SK-N-SH (cell line): ENCODE measurements around the gene SMC1A. TPM values are rescaled to one million over a fixed set of nuclear protein-coding genes. Genes with fewer than 3 reads are reported as not detected.

Source experiments
- CTCF ChIA-PET: fragments of 300-600, 350-600 bp; formaldehyde crosslinking; extraction: SDS; loops from one replicate; lab custom pipeline; 2021; lab: Yijun Ruan, JAX
- POLR2A ChIA-PET: fragments of 350-600 bp; sonication (Branson Sonifier 250); formaldehyde crosslinking; extraction: SDS; loops from one replicate; lab custom pipeline; 2020; ENCODE audit warnings: antibody characterized with exemption, inconsistent platforms; lab: Yijun Ruan, JAX
- DNase-seq: peaks from one replicate; pipeline ENCODE4 v3.0.0; 2012
- H2AFZ ChIP-seq: fragments of 200-600 bp; sonication (generic); 2 replicates; pipeline ENCODE4 v1.8.1; 2016; ENCODE audit warnings: antibody characterized with exemption, mild to moderate bottlenecking, low read depth
- H3F3A ChIP-seq: fragments of 200-600 bp; sonication (generic); replicated peaks from 2 replicates; pipeline ENCODE3; 2016; ENCODE audit warnings: antibody characterized with exemption, mild to moderate bottlenecking; ENCODE audit not compliant: insufficient read depth
- H3K27ac ChIP-seq, 2 experiments: fragments of 200-500 bp in 1 of 2; fragments of 200-600 bp in 1 of 2; sonication (Bioruptor generic) in 1 of 2; sonication (generic), shearing (Covaris generic) in 1 of 2; 2 replicates each; pipeline versions ENCODE4 v1.5.1 to v1.6.1; 2014 to 2016; ENCODE audit warnings: low read depth in 2 of 2, inconsistent platforms in 1 of 2, low read length in 1 of 2, mild to moderate bottlenecking in 1 of 2, mixed read lengths in 1 of 2
- H3K27me3 ChIP-seq: fragments of 200-600 bp; sonication (generic), shearing (Covaris generic); 2 replicates; pipeline ENCODE4 v1.6.1; 2016; ENCODE audit warnings: mixed run types; ENCODE audit not compliant: insufficient read depth
- H3K36me3 ChIP-seq, 2 experiments: fragments of 200-500 bp in 1 of 2; fragments of 200-600 bp in 1 of 2; sonication (Bioruptor generic) in 1 of 2; sonication (generic) in 1 of 2; replicated peaks in 1 of 2; 2 replicates each; pipeline versions ENCODE3 to v1.5.1; 2014 to 2016; ENCODE audit warnings: low read length in 1 of 2, mild to moderate bottlenecking in 1 of 2; ENCODE audit not compliant: insufficient read depth in 2 of 2, control insufficient read depth in 1 of 2
- H3K4me1 ChIP-seq, 2 experiments: fragments of 200-500 bp in 1 of 2; fragments of 200-600 bp in 1 of 2; sonication (Bioruptor generic) in 1 of 2; sonication (generic), shearing (Covaris generic) in 1 of 2; 2 replicates each; pipeline versions ENCODE4 v1.5.1 to v1.6.1; 2014 to 2016; ENCODE audit warnings: low read depth in 1 of 2, low read length in 1 of 2, mixed run types in 1 of 2; ENCODE audit not compliant: insufficient read depth in 2 of 2, control insufficient read depth in 1 of 2
- H3K4me2 ChIP-seq: fragments of 200-600 bp; sonication (generic), shearing (Covaris generic); 2 replicates; pipeline ENCODE4 v1.6.1; 2017; ENCODE audit warnings: mixed run types
- H3K4me3 ChIP-seq, 2 experiments: fragments of 200-500 bp in 1 of 2; fragments of 200-600 bp in 1 of 2; sonication (Bioruptor generic) in 1 of 2; sonication (generic), shearing (Covaris generic) in 1 of 2; 2 replicates each; pipeline versions ENCODE4 v1.5.1 to v1.8.1; 2014 to 2016; ENCODE audit warnings: low read depth in 2 of 2, inconsistent platforms in 1 of 2, low read length in 1 of 2, mild to moderate bottlenecking in 1 of 2, mixed read lengths in 1 of 2, moderate library complexity in 1 of 2
- H3K79me2 ChIP-seq: fragments of 200-600 bp; sonication (generic); 2 replicates; pipeline ENCODE4 v1.8.1; 2017; ENCODE audit warnings: mild to moderate bottlenecking; ENCODE audit not compliant: insufficient read depth
- H3K9ac ChIP-seq: fragments of 200-600 bp; sonication (generic); 2 replicates; pipeline ENCODE4 v1.6.1; 2017; ENCODE audit warnings: mixed run types
- H3K9me2 ChIP-seq: fragments of 200-600 bp; sonication (generic); 2 replicates; pipeline ENCODE4 v1.6.1; 2017; ENCODE audit warnings: mixed run types
- H3K9me3 ChIP-seq: fragments of 200-600 bp; sonication (generic); 2 replicates; pipeline ENCODE4 v1.6.1; 2017; ENCODE audit warnings: mixed run types, mild to moderate bottlenecking, moderate library complexity
- H4K20me1 ChIP-seq: fragments of 200-600 bp; sonication (generic); 2 replicates; pipeline ENCODE4 v1.6.1; 2017; ENCODE audit warnings: mild to moderate bottlenecking, mixed run types; ENCODE audit not compliant: insufficient read depth
- ELF1 ChIP-seq: IDR thresholded peaks from 2 replicates; pipeline ENCODE4 v1.4.0; 2012
- EP300 ChIP-seq, 2 experiments: IDR thresholded peaks; 2 replicates each; pipeline versions ENCODE4 v1.4.0 to v1.6.1; 2012; ENCODE audit warnings: borderline replicate concordance in 1 of 2, low read depth in 1 of 2, low read length in 1 of 2
- EZH2phosphoT487 ChIP-seq: fragments of 200-600 bp; sonication (generic); IDR thresholded peaks from 2 replicates; pipeline ENCODE4 v1.6.1; 2017; ENCODE audit warnings: low read depth, mixed run types, mild to moderate bottlenecking, antibody characterized with exemption, moderate library complexity, borderline replicate concordance
- FOSL2 ChIP-seq: IDR thresholded peaks from 2 replicates; pipeline ENCODE4 v1.4.0; 2012; ENCODE audit warnings: low read depth, mild to moderate bottlenecking, moderate library complexity, borderline replicate concordance
- FOXJ3 ChIP-seq: sonication (generic); formaldehyde crosslinking; IDR thresholded peaks from 2 replicates; pipeline ENCODE4 v1.5.1; 2020; ENCODE audit warnings: mild to moderate bottlenecking, missing genetic modification reagents
- MEF2A ChIP-seq: IDR thresholded peaks from 2 replicates; pipeline ENCODE4 v1.4.0; 2012; ENCODE audit warnings: low read depth, borderline replicate concordance
- NFIC ChIP-seq: IDR thresholded peaks from 2 replicates; pipeline ENCODE4 v1.4.0; 2012; ENCODE audit warnings: borderline replicate concordance
- POLR2AphosphoS5 ChIP-seq: IDR thresholded peaks from 2 replicates; pipeline ENCODE4 v1.6.1; 2012; ENCODE audit warnings: low read depth, low read length
- RCOR1 ChIP-seq: fragments of 150-350 bp; IDR thresholded peaks from 2 replicates; pipeline ENCODE4 v1.6.1; 2017; ENCODE audit warnings: antibody characterized with exemption, low read length
- SIN3A ChIP-seq: IDR thresholded peaks from 2 replicates; pipeline ENCODE4 v1.6.1; 2012; ENCODE audit warnings: low read depth, mild to moderate bottlenecking, low read length, moderate library complexity, borderline replicate concordance
- SMC3 ChIP-seq: IDR thresholded peaks from 2 replicates; pipeline ENCODE4 v1.6.1; 2012; ENCODE audit warnings: low read depth, low read length, improper control_type of control experiment
- TCF12 ChIP-seq: IDR thresholded peaks from 2 replicates; pipeline ENCODE4 v1.4.0; 2012
- WGBS: methylation state at CpG from one replicate; pipeline ENCODE4 v1.1.6; 2017; ENCODE audit warnings: low lambda C conversion rate; 5-methylcytosine and 5-hydroxymethylcytosine counted together
- polyA plus RNA-seq, 3 experiments: library from polyadenylated mRNA; depleted of rRNA; stranded (reverse); fragments of >200 nt; gene quantifications; 2 replicates each; pipeline ENCODE4 v1.2.3, GENCODE V29; 2012
- TF ChIP-seq, protein P1 (sequence below): fragments of 200-600 bp; sonication (generic); IDR thresholded peaks from 2 replicates; pipeline ENCODE4 v1.6.1; 2017; ENCODE audit warnings: antibody characterized with exemption, mild to moderate bottlenecking, moderate library complexity
- TF ChIP-seq, protein P2 (sequence below): IDR thresholded peaks from 2 replicates; pipeline ENCODE4 v1.6.1; 2012; ENCODE audit warnings: mild to moderate bottlenecking, low read depth, low read length, moderate library complexity
- TF ChIP-seq, protein P3 (sequence below): IDR thresholded peaks from 2 replicates; pipeline ENCODE4 v1.4.0; 2012; ENCODE audit warnings: low read depth
- TF ChIP-seq, protein P4 (sequence below): IDR thresholded peaks from 2 replicates; pipeline ENCODE4; 2012

SMC1A gene
- polyA plus RNA-seq, 1 of the 3 experiments (the other 2 are of a cell fraction): 34.6 TPM

DNA sequence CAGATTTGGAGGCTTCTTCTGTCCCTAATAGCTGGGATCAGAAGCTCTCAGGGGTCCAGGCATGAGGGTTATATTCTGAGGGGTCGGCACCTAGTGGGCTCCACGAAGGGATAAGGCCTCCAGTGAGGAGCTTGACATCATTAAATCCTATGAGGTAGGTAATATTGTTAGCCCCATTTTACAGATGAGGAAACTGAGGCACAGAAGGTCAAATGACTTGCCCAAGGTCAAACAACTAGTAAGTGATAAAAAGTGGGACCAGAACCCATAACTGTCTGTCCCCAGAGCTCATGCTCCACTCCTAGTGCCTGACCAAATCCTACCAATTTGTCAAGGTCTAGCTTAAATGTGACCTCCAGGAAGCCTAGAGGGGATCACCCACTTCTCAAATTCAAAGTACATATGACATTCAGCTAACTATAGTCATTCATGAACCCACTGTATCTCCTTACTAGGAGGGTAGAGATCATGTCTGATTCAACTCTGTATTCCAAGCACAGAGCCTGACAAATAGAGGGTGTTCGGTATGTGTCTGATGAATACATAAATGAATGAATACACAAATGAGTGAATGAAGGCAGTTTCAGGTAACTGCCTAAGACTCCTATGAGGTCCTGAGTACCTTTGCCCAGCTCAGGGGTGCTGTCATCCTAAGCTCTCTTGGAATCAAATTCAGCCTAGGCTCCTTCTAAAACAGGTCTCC, 43.3 kb downstream of the SMC1A start:
- Histone ChIP-seq H3K4me1 (peaks cover 0 to 4% of the 10 kb centered on the region in 2 experiments; a peak in 1 of 4 replicates), H3K36me3 (peaks cover 18 to 67% of the 10 kb centered on the region in 2 experiments), H3F3A (peaks cover 3% of the 10 kb centered on the region), H3K9me2 (no peaks in the 10 kb centered on the region), H2AFZ (no peak overlapping the region), H3K27ac (no peak overlapping the region), H3K4me2 (no peak overlapping the region), H3K9ac (no peak overlapping the region), H3K4me3 (no peak overlapping the region), H3K79me2 (no peaks in the 10 kb centered on the region), H4K20me1 (no peaks in the 10 kb centered on the region), H3K27me3 (no peaks in the 10 kb centered on the region), H3K9me3 (no peaks in the 10 kb centered on the region)
- WGBS: 100% methylated on average over 1 of the region's 3 CpGs
- no peak for TF ChIP-seq EZH2phosphoT487
- TF ChIP-seq, protein P1, sequence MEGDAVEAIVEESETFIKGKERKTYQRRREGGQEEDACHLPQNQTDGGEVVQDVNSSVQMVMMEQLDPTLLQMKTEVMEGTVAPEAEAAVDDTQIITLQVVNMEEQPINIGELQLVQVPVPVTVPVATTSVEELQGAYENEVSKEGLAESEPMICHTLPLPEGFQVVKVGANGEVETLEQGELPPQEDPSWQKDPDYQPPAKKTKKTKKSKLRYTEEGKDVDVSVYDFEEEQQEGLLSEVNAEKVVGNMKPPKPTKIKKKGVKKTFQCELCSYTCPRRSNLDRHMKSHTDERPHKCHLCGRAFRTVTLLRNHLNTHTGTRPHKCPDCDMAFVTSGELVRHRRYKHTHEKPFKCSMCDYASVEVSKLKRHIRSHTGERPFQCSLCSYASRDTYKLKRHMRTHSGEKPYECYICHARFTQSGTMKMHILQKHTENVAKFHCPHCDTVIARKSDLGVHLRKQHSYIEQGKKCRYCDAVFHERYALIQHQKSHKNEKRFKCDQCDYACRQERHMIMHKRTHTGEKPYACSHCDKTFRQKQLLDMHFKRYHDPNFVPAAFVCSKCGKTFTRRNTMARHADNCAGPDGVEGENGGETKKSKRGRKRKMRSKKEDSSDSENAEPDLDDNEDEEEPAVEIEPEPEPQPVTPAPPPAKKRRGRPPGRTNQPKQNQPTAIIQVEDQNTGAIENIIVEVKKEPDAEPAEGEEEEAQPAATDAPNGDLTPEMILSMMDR: no peak
- TF ChIP-seq SMC3: no peak
- TF ChIP-seq, protein P2, sequence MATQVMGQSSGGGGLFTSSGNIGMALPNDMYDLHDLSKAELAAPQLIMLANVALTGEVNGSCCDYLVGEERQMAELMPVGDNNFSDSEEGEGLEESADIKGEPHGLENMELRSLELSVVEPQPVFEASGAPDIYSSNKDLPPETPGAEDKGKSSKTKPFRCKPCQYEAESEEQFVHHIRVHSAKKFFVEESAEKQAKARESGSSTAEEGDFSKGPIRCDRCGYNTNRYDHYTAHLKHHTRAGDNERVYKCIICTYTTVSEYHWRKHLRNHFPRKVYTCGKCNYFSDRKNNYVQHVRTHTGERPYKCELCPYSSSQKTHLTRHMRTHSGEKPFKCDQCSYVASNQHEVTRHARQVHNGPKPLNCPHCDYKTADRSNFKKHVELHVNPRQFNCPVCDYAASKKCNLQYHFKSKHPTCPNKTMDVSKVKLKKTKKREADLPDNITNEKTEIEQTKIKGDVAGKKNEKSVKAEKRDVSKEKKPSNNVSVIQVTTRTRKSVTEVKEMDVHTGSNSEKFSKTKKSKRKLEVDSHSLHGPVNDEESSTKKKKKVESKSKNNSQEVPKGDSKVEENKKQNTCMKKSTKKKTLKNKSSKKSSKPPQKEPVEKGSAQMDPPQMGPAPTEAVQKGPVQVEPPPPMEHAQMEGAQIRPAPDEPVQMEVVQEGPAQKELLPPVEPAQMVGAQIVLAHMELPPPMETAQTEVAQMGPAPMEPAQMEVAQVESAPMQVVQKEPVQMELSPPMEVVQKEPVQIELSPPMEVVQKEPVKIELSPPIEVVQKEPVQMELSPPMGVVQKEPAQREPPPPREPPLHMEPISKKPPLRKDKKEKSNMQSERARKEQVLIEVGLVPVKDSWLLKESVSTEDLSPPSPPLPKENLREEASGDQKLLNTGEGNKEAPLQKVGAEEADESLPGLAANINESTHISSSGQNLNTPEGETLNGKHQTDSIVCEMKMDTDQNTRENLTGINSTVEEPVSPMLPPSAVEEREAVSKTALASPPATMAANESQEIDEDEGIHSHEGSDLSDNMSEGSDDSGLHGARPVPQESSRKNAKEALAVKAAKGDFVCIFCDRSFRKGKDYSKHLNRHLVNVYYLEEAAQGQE: no peak
- TF ChIP-seq, protein P3, sequence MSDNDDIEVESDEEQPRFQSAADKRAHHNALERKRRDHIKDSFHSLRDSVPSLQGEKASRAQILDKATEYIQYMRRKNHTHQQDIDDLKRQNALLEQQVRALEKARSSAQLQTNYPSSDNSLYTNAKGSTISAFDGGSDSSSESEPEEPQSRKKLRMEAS: no peak
- TF ChIP-seq FOXJ3 (CRISPR knock-in tag): no peak
- no peak for TF ChIP-seq ELF1
- ChIA-PET POLR2A (no interaction called here), CTCF (interaction anchor here (1.0 to 1.7 kb wide), 6 partner anchors 10 to 68 kb away, joined by 3 to 6 read pairs (median 3); no protein-coding TSS in a partner anchor)
- DNase-seq: no peak

DNA sequence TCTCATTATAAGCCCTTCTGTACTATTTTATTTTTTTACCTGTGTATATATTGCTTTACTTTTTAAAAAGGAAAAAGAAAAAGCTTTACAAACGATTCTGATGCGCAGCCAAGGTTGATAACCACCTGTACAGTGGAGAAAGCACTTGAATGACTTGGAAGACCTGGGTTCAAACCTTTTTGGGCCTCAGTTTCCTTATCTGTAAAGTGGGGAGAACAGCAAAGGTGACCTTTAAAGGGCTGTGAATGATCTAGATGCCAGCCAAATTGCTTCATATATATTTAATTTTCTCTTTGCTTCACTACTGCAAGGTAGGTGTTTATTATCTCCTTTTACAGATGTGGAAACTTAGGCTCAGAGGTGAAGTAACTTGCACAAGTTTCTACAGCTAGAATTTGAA, 45.0 kb downstream of the SMC1A start:
- no peak for TF ChIP-seq RCOR1
- TF ChIP-seq MEF2A: no peak
- no peak for TF ChIP-seq TCF12
- TF ChIP-seq, protein P3: no peak
- TF ChIP-seq, protein P4, sequence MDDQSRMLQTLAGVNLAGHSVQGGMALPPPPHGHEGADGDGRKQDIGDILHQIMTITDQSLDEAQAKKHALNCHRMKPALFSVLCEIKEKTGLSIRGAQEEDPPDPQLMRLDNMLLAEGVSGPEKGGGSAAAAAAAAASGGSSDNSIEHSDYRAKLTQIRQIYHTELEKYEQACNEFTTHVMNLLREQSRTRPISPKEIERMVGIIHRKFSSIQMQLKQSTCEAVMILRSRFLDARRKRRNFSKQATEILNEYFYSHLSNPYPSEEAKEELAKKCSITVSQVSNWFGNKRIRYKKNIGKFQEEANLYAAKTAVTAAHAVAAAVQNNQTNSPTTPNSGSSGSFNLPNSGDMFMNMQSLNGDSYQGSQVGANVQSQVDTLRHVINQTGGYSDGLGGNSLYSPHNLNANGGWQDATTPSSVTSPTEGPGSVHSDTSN: no peak
- TF ChIP-seq SIN3A: no peak
- TF ChIP-seq NFIC: no peak
- TF ChIP-seq ELF1: no peak
- TF ChIP-seq FOSL2: no peak
- no peak for TF ChIP-seq EP300 (IDR thresholded peaks at IDR 0.05; ENCODE audit: borderline replicate concordance in 1 of 2, low read depth in 1 of 2, low read length in 1 of 2)
- TF ChIP-seq POLR2AphosphoS5: no peak
- WGBS: 92% methylated on average over 2 of the region's 2 CpGs
- no peaks in the 10 kb centered on the region for H3K27me3 ChIP-seq
- no peaks in the 10 kb centered on the region for H3K9me2 ChIP-seq
- H3K9me3 ChIP-seq: no peaks in the 10 kb centered on the region
- ChIA-PET CTCF (interaction anchor here (0.6 kb wide), 1 partner anchor 68 kb away, joined by 3 read pairs; no protein-coding TSS in a partner anchor), POLR2A (no interaction called here)
- no peaks in the 10 kb centered on the region for H3K4me1 ChIP-seq
- H2AFZ ChIP-seq: no peak overlapping the region
- H3K4me3 ChIP-seq: no peak overlapping the region
- H3K9ac ChIP-seq: no peak overlapping the region
- H3K79me2 ChIP-seq: no peaks in the 10 kb centered on the region
- H3K36me3 ChIP-seq: peaks cover 18 to 54% of the 10 kb centered on the region in 2 experiments
- no peak for DNase-seq
- H3K27ac ChIP-seq: no peak overlapping the region
- H3F3A ChIP-seq: peaks cover 5% of the 10 kb centered on the region
- H3K4me2 ChIP-seq: no peak overlapping the region
- no peaks in the 10 kb centered on the region for H4K20me1 ChIP-seq
